Measurements from ENCODE around the gene SUN2.

- TF ChIP-seq CTCF (conservative IDR thresholded peaks at IDR 0.05; ENCODE audit: low read depth, low read length) (no peak), EZH2 (IDR thresholded peaks at IDR 0.05; ENCODE audit: borderline replicate concordance, low read depth, low read length, poor library complexity, severe bottlenecking) (no peak)
Measured at GRCh38 chr22:38770257-38770949, 14.6 kb upstream of the SUN2 start.
